CD14-positive monocyte (primary cell): ENCODE measurements around the gene EIPR1. TPM values are rescaled to one million over a fixed set of nuclear protein-coding genes. Genes with fewer than 3 reads are reported as not detected.

Experiments
- DNase-seq, 3 donors: peaks; one replicate each; pipeline ENCODE4 v3.0.0-alpha.2; 2011 to 2022
- H2AFZ ChIP-seq: 2 replicates; pipeline ENCODE4 v1.6.0; 2012; ENCODE audit warnings: mild to moderate bottlenecking, low read depth, low read length, inconsistent platforms; ENCODE audit not compliant: insufficient read depth, poor library complexity, severe bottlenecking
- H3K27ac ChIP-seq, 2 donors: 1 replicate in 1 of 2; 2 replicates in 1 of 2; pipeline ENCODE4 v1.5.1; 2012 to 2013; ENCODE audit warnings: low read length in 2 of 2, control low read depth in 1 of 2, inconsistent platforms in 1 of 2, low read depth in 1 of 2, mild to moderate bottlenecking in 1 of 2
- H3K27me3 ChIP-seq, 2 donors: one replicate each; pipeline versions ENCODE4 v1.6.0 to v1.6.1; 2011 to 2013; ENCODE audit warnings: low read length in 2 of 2; ENCODE audit not compliant: control insufficient read depth in 2 of 2, insufficient read depth in 2 of 2
- H3K36me3 ChIP-seq, 2 donors: replicated peaks in 1 of 2; 1 replicate in 1 of 2; 2 replicates in 1 of 2; pipeline versions ENCODE4 v1.5.1 to v1.6.1; 2012 to 2013; ENCODE audit warnings: low read length in 2 of 2, control low read depth in 1 of 2, inconsistent platforms in 1 of 2, mild to moderate bottlenecking in 1 of 2; ENCODE audit not compliant: insufficient read depth in 2 of 2, control insufficient read depth in 1 of 2
- H3K4me1 ChIP-seq, 2 donors: 1 replicate in 1 of 2; 2 replicates in 1 of 2; pipeline versions ENCODE4 v1.5.1 to v1.6.1; 2012 to 2013; ENCODE audit warnings: low read length in 2 of 2, control low read depth in 1 of 2, inconsistent platforms in 1 of 2, mild to moderate bottlenecking in 1 of 2, moderate library complexity in 1 of 2; ENCODE audit not compliant: insufficient read depth in 2 of 2, control insufficient read depth in 1 of 2
- H3K4me2 ChIP-seq: replicated peaks from 2 replicates; pipeline ENCODE3; 2012; ENCODE audit warnings: low read length, moderate library complexity, mild to moderate bottlenecking; ENCODE audit not compliant: poor library complexity, severe bottlenecking; ENCODE audit errors: extremely low read depth
- H3K4me3 ChIP-seq, 3 experiments: fragments of 200-600 bp in 1 of 3; sonication (generic) in 1 of 3; replicated peaks in 1 of 3; 1 replicate in 2 of 3; 2 replicates in 1 of 3; pipeline ENCODE4 v1.5.1; 2011 to 2013; ENCODE audit warnings: low read length in 3 of 3, mild to moderate bottlenecking in 3 of 3, control low read depth in 2 of 3, low read depth in 2 of 3, inconsistent platforms in 1 of 3, moderate library complexity in 1 of 3
- H3K79me2 ChIP-seq: 2 replicates; pipeline ENCODE4 v1.6.0; 2012; ENCODE audit warnings: mild to moderate bottlenecking, control low read depth, inconsistent platforms, low read length, moderate library complexity; ENCODE audit not compliant: insufficient read depth
- H3K9ac ChIP-seq: 2 replicates; pipeline ENCODE4 v1.6.0; 2017; ENCODE audit warnings: low read length, mild to moderate bottlenecking; ENCODE audit not compliant: insufficient read depth, poor library complexity, severe bottlenecking
- H3K9me3 ChIP-seq, 2 donors: replicated peaks in 1 of 2; 1 replicate in 1 of 2; 2 replicates in 1 of 2; pipeline versions ENCODE4 v1.5.1 to v1.6.1; 2012 to 2013; ENCODE audit warnings: low read length in 2 of 2, control low read depth in 1 of 2; ENCODE audit not compliant: control insufficient read depth in 1 of 2, insufficient read depth in 1 of 2
- H4K20me1 ChIP-seq: 2 replicates; pipeline ENCODE4 v1.6.0; 2012; ENCODE audit warnings: mild to moderate bottlenecking, low read length, control low read depth, moderate library complexity; ENCODE audit not compliant: insufficient read depth
- H3K27ac Mint-ChIP-seq, 7 donors: one replicate each; pipeline ENCODE4 v1.8.0; 2020; ENCODE audit warnings: mild to moderate bottlenecking in 7 of 7, mixed read lengths in 7 of 7, moderate library complexity in 6 of 7, inconsistent platforms in 2 of 7
- H3K27me3 Mint-ChIP-seq, 3 donors: one replicate each; pipeline ENCODE4 v1.8.0; 2021 to 2022; ENCODE audit warnings: low read depth in 3 of 3, mild to moderate bottlenecking in 3 of 3, mixed read lengths in 3 of 3, moderate library complexity in 3 of 3, inconsistent platforms in 1 of 3
- H3K36me3 Mint-ChIP-seq, 2 donors: one replicate each; pipeline ENCODE4 v1.8.0; 2020; ENCODE audit warnings: mixed read lengths in 2 of 2, inconsistent platforms in 1 of 2, mild to moderate bottlenecking in 1 of 2
- H3K4me1 Mint-ChIP-seq: one replicate; pipeline ENCODE4 v1.8.0; 2020; ENCODE audit warnings: mild to moderate bottlenecking, mixed read lengths
- H3K4me3 Mint-ChIP-seq, 2 donors: one replicate each; pipeline ENCODE4 v1.8.0; 2020; ENCODE audit warnings: mild to moderate bottlenecking in 2 of 2, mixed read lengths in 2 of 2, moderate library complexity in 1 of 2
- H3K9me3 Mint-ChIP-seq, 7 donors: one replicate each; pipeline ENCODE4 v1.8.0; 2020 to 2022; ENCODE audit warnings: mixed read lengths in 7 of 7, mild to moderate bottlenecking in 6 of 7, moderate library complexity in 6 of 7, inconsistent platforms in 2 of 7
- WGBS: methylation state at CpG from one replicate; pipeline ENCODE4 v1.1.5; 2013; ENCODE audit warnings: missing lambda C conversion rate; ENCODE audit not compliant: insufficient coverage; 5-methylcytosine and 5-hydroxymethylcytosine counted together
- intact Hi-C, 2 donors: fragments of 100-400 bp; cut with micrococcal nuclease; formaldehyde crosslinking; loops; one replicate each; pipeline versions ENCODE4 v1.15.0 to v1.15.1; 2023
- polyA plus RNA-seq, 3 donors: library from polyadenylated mRNA; depleted of rRNA in 1 of 3; unstranded in 2 of 3; stranded (reverse) in 1 of 3; fragments of 300-500 nt in 2 of 3; fragments of >200 nt in 1 of 3; fragmentation: Illumina TruSeq in 2 of 3; gene quantifications; 1 replicate in 2 of 3; 2 replicates in 1 of 3; pipeline ENCODE4 v1.2.3, GENCODE V29; 2012 to 2021
- TF ChIP-seq, protein P1 (sequence below): fragments of 200-600 bp; IDR thresholded peaks from one replicate; pipeline ENCODE4 v1.8.0; 2022; ENCODE audit warnings: antibody characterized with exemption, mild to moderate bottlenecking

Gene EIPR1
- polyA plus RNA-seq, 3 donors: 19.0 to 22.4 (median 20.8) TPM

DNA sequence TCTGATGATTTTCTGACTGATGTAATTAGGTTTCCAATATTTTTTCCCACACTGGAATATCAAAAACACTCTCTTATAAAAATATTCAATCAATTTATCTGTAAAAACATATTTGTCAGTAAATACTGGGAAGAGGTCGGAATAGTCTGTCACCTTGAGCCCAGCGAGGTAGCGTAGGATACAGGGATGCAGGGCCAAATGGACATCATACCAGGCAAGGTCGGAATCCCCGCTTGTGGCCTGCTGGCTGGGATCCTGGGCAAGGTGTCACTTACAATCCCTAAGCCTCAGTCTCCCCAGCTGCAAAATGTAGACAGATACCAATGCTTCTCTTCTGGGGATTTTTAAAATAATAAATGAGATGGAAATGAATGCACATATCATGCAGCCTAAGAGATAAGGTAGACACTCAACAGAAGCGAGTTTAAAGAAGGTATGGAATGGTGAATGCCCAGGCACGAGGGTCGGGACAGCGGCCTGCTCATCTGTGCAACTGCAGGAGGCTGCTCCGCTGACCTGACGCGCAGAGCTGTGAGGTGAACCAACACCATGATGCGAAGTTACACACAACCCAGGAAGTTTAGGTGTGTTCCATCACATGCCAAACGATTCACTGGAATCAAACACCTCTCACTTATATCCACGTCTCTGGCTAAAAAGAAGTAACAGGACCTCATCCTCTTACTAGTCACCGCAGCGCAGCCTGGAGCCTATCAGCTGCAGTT is 98.2 kb downstream of the EIPR1 start:
- Histone ChIP-seq H3K36me3 (peaks cover 0 to 4% of the 10 kb centered on the region in 2 donors), H3K4me3 (no peak overlapping the region), H4K20me1 (no peaks in the 10 kb centered on the region), H3K4me1 (no peaks in the 10 kb centered on the region), H3K79me2 (no peaks in the 10 kb centered on the region), H2AFZ (no peak overlapping the region), H3K27me3 (no peaks in the 10 kb centered on the region), H3K4me2 (no peak overlapping the region), H3K27ac (no peak overlapping the region), H3K9me3 (peaks cover 23 to 25% of the 10 kb centered on the region in 2 donors), H3K9ac (no peak overlapping the region)
- TF ChIP-seq, protein P1, sequence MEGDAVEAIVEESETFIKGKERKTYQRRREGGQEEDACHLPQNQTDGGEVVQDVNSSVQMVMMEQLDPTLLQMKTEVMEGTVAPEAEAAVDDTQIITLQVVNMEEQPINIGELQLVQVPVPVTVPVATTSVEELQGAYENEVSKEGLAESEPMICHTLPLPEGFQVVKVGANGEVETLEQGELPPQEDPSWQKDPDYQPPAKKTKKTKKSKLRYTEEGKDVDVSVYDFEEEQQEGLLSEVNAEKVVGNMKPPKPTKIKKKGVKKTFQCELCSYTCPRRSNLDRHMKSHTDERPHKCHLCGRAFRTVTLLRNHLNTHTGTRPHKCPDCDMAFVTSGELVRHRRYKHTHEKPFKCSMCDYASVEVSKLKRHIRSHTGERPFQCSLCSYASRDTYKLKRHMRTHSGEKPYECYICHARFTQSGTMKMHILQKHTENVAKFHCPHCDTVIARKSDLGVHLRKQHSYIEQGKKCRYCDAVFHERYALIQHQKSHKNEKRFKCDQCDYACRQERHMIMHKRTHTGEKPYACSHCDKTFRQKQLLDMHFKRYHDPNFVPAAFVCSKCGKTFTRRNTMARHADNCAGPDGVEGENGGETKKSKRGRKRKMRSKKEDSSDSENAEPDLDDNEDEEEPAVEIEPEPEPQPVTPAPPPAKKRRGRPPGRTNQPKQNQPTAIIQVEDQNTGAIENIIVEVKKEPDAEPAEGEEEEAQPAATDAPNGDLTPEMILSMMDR: no peak
- intact Hi-C loops: no loop called here
- Mint-ChIP-seq H3K9me3 (peaks cover 15 to 41% (median 29%) of the 10 kb centered on the region in 7 donors), H3K27ac (no peak overlapping the region), H3K4me3 (no peak overlapping the region), H3K4me1 (no peaks in the 10 kb centered on the region), H3K27me3 (no peaks in the 10 kb centered on the region), H3K36me3 (peaks cover 14 to 44% of the 10 kb centered on the region in 2 donors)
- 94% methylated on average over 3 of the region's 17 CpGs for WGBS
- no peak for DNase-seq

DNA sequence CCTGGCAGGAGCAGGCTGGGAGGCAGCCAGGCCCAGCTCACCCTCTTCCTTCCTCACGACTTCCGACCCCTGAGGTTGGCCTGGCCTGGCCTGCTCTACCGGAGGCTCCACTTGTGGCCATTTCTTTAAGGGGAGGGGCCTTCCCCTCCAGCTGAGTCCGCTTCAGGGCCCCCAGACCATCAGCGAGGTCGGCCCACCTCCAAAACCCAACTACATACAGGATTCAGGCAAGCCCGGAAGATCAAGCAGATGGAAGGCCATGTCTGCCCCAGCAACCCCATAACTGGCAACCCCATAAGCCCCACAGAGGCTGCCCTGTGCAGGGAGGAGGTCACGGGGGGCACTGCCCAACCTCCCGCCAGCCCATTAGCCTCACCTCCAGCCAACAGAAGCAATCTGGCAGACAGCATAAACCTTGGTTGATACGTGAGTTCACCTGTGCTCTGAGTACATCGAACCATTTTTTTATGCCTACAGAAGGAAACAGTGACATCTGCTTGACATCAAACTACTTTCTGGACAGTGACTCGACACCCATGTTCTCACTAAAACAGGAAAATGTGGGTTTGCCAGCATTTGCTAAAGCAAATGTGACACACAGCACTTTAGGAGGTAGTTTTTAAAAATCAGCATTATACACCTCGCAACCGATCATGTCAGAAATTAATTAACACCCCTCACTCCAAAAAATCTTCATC is 98.9 kb downstream of the EIPR1 start:
- no peak overlapping the region for H3K27ac Mint-ChIP-seq
- H3K4me3 ChIP-seq: no peak overlapping the region
- H3K27me3 ChIP-seq: no peaks in the 10 kb centered on the region
- H4K20me1 ChIP-seq: no peaks in the 10 kb centered on the region
- H3K9ac ChIP-seq: no peak overlapping the region
- H3K79me2 ChIP-seq: no peaks in the 10 kb centered on the region
- intact Hi-C loops: no loop called here
- no peak overlapping the region for H3K4me2 ChIP-seq
- no peak overlapping the region for H2AFZ ChIP-seq
- no peaks in the 10 kb centered on the region for H3K4me1 Mint-ChIP-seq
- peaks cover 4 to 6% of the 10 kb centered on the region in 2 donors for H3K36me3 ChIP-seq
- H3K27me3 Mint-ChIP-seq: no peaks in the 10 kb centered on the region
- no peak overlapping the region for H3K4me3 Mint-ChIP-seq
- no peak overlapping the region for H3K27ac ChIP-seq
- peaks cover 16 to 42% (median 29%) of the 10 kb centered on the region in 7 donors for H3K9me3 Mint-ChIP-seq
- DNase-seq: no peak
- WGBS: 93% methylated on average over 9 of the region's 14 CpGs
- TF ChIP-seq, protein P1: no peak
- no peaks in the 10 kb centered on the region for H3K4me1 ChIP-seq
- peaks cover 25 to 28% of the 10 kb centered on the region in 2 donors for H3K9me3 ChIP-seq
- H3K36me3 Mint-ChIP-seq: peaks cover 12 to 48% of the 10 kb centered on the region in 2 donors
